ENCODE results near the gene ZNF516. TPM values are rescaled to one million over a fixed set of nuclear protein-coding genes. Genes with fewer than 3 reads are reported as not detected.

Gene ZNF516
- total and polyA plus RNA-seq, 2 of the 13 experiments (the other 11 are each of a cell fraction or from before 2014, with no cell fraction given), result 16.6 to 18.7 TPM

GRCh38 chr18:76475450-76476194 is 19.4 kb downstream of the ZNF516 start:
- Histone ChIP-seq H3K4me2 (ENCODE audit: low read depth, low read length) (no peak overlapping the region; the same call in 1 of the 2 replicates), H3K9me3 (ENCODE audit: low read length) (no peaks in the 10 kb centered on the region), H3K36me3 (replicated peaks in 1 of 2; ENCODE audit: control insufficient read depth in 1 of 2, insufficient read depth in 2 of 2, low read length in 2 of 2) (peaks cover 5 to 6% of the 10 kb centered on the region in 2 experiments; a peak in 4 of 5 replicates), H3K27ac (ENCODE audit: extremely low read length, insufficient read depth, low read length) (peak overlapping the region; percentile 74), H4K20me1 (ENCODE audit: insufficient read depth, low read length) (peaks cover 74% of the 10 kb centered on the region), H2AFZ (ENCODE audit: low read length) (no peak overlapping the region), H3K4me1 (ENCODE audit: insufficient read depth, low read length) (peaks cover 64% of the 10 kb centered on the region), H3K9ac (ENCODE audit: insufficient read depth, low read depth, low read length) (no peak overlapping the region), H3K79me2 (ENCODE audit: insufficient read depth, low read length) (peaks cover 94% of the 10 kb centered on the region), H3K4me3 (replicated peaks in 1 of 3; ENCODE audit: insufficient read depth in 1 of 3, low read depth in 2 of 3, low read length in 3 of 3) (no peak overlapping the region), H3K27me3 (ENCODE audit: control insufficient read depth in 1 of 2, insufficient read depth in 2 of 2, low read length in 2 of 2) (no peaks in the 10 kb centered on the region)
- ATAC-seq (no peak), DNase-seq (ENCODE audit: low spot score) (no peak), FAIRE-seq (no peak)
- intact Hi-C loops (cut with micrococcal nuclease; ENCODE audit: unreplicated experiment) (loop anchor here (2.0 kb wide), 1 partner anchor 17 kb away; no protein-coding TSS in a partner anchor), in situ Hi-C loops (cut with HindIII; ENCODE audit: extremely low pct_ligation_motif_present, low pct_unique_long_range_greater_than_20kb) (no loop called here)
- TF ChIP-seq HNRNPL (IDR thresholded peaks at IDR 0.05; ENCODE audit: low read depth, low read length) (0 out of 2 replicates have a peak, but pooled peaks have one; percentile 52), ZNF570 (CRISPR knock-in tag; IDR thresholded peaks at IDR 0.05; ENCODE audit: borderline replicate concordance) (no peak), MXI1 (IDR thresholded peaks at IDR 0.05; ENCODE audit: borderline replicate concordance, low read depth, low read length) (no peak), ZFP1 (CRISPR knock-in tag; IDR thresholded peaks at IDR 0.05) (no peak), HOXD1 (CRISPR knock-in tag; IDR thresholded peaks at IDR 0.05) (no peak), ZNF83 (CRISPR knock-in tag; IDR thresholded peaks at IDR 0.05; ENCODE audit: borderline replicate concordance) (no peak), PAX8 (CRISPR knock-in tag; IDR thresholded peaks at IDR 0.05; ENCODE audit: borderline replicate concordance) (no peak)
- BruUV-seq (replicated peaks), result no TSS peak
- ChIA-PET POLR2A (no interaction called here), CTCF (ENCODE audit: low intra/inter-chr PET ratio, low total read pairs) (no interaction called here)
- 89% methylated on average over 10 of the region's 12 CpGs for WGBS (ENCODE audit: low lambda C conversion rate)

- Histone ChIP-seq H3K4me2 (ENCODE audit: low read depth, low read length) (no peak overlapping the region), H3K9me3 (ENCODE audit: low read length) (no peaks in the 10 kb centered on the region), H3K27me3 (ENCODE audit: control insufficient read depth in 1 of 2, insufficient read depth in 2 of 2, low read length in 2 of 2) (no peaks in the 10 kb centered on the region), H3K79me2 (ENCODE audit: insufficient read depth, low read length) (peaks cover 95% of the 10 kb centered on the region), H3K27ac (ENCODE audit: extremely low read length, insufficient read depth, low read length) (no peak overlapping the region), H2AFZ (ENCODE audit: low read length) (no peak overlapping the region), H4K20me1 (ENCODE audit: insufficient read depth, low read length) (peaks cover 75% of the 10 kb centered on the region), H3K4me3 (replicated peaks in 1 of 3; ENCODE audit: insufficient read depth in 1 of 3, low read depth in 2 of 3, low read length in 3 of 3) (no peak overlapping the region), H3K36me3 (replicated peaks in 1 of 2; ENCODE audit: control insufficient read depth in 1 of 2, insufficient read depth in 2 of 2, low read length in 2 of 2) (peaks cover 5 to 6% of the 10 kb centered on the region in 2 experiments; a peak in 4 of 5 replicates), H3K4me1 (ENCODE audit: insufficient read depth, low read length) (peaks cover 56% of the 10 kb centered on the region), H3K9ac (ENCODE audit: insufficient read depth, low read depth, low read length) (no peak overlapping the region)
- BruUV-seq (replicated peaks), result no TSS peak
- 93% methylated on average over 1 of the region's 1 CpG for WGBS (ENCODE audit: low lambda C conversion rate)
- no peak for DNase-seq (ENCODE audit: low spot score)
- no peak for FAIRE-seq
- ATAC-seq, result no peak
- TF ChIP-seq ZNF460 (CRISPR knock-in tag; IDR thresholded peaks at IDR 0.05; ENCODE audit: borderline replicate concordance), result no peak
- no peak for TF ChIP-seq ZNF740 (CRISPR knock-in tag; IDR thresholded peaks at IDR 0.05)
- no peak for TF ChIP-seq ZFYVE20 (CRISPR knock-in tag; IDR thresholded peaks at IDR 0.05; ENCODE audit: borderline replicate concordance, low read depth)
- no peak for TF ChIP-seq ARHGAP35 (CRISPR knock-in tag; IDR thresholded peaks at IDR 0.05; ENCODE audit: borderline replicate concordance)
- TF ChIP-seq KDM2A (CRISPR knock-in tag; IDR thresholded peaks at IDR 0.05; ENCODE audit: borderline replicate concordance, low read depth), result no peak
- TF ChIP-seq ZNF616 (CRISPR knock-in tag; IDR thresholded peaks at IDR 0.05; ENCODE audit: low read depth), result no peak
- TF ChIP-seq ZFP36 (IDR thresholded peaks at IDR 0.05; ENCODE audit: borderline replicate concordance, low read depth, low read length, partially characterized antibody), result no peak
- TF ChIP-seq ZNF501 (CRISPR knock-in tag; IDR thresholded peaks at IDR 0.05), result no peak
- no peak for TF ChIP-seq SKI (IDR thresholded peaks at IDR 0.05; ENCODE audit: partially characterized antibody)
- TF ChIP-seq DPF2 (CRISPR knock-in tag; IDR thresholded peaks at IDR 0.05; ENCODE audit: borderline replicate concordance, low read depth), result no peak
- no peak for TF ChIP-seq NBN (conservative IDR thresholded peaks at IDR 0.05)
- TF ChIP-seq ZNF556 (CRISPR knock-in tag; IDR thresholded peaks at IDR 0.05; ENCODE audit: borderline replicate concordance), result no peak
- intact Hi-C loops (cut with micrococcal nuclease; ENCODE audit: unreplicated experiment), result no loop called here
- in situ Hi-C loops (cut with HindIII; ENCODE audit: extremely low pct_ligation_motif_present, low pct_unique_long_range_greater_than_20kb), result no loop called here
- ChIA-PET POLR2A (interaction anchor here (1.6 kb wide), 1 partner anchor 18 kb away, joined by 6 read pairs; no protein-coding TSS in a partner anchor), CTCF (ENCODE audit: low intra/inter-chr PET ratio, low total read pairs) (no interaction called here)
These were observed 20.2 kb downstream of the ZNF516 start for GRCh38 chr18:76474824-76475223.
